ENCODE data around the gene KRT82. TPM values are rescaled to one million over a fixed set of nuclear protein-coding genes. Genes with fewer than 3 reads are reported as not detected.
A peak's percentile ranks its signal among the peaks of the same experiment; 100 is the strongest.

KRT82 gene
- total RNA-seq, 4 donors from 2014 or later = not detected

- Histone ChIP-seq H3K27me3 (no peaks in the 10 kb centered on the region), H3K9me3 (no peaks in the 10 kb centered on the region), H3K4me1 (no peaks in the 10 kb centered on the region), H3K36me3 (no peaks in the 10 kb centered on the region), H3K4me3 (no peak overlapping the region), H3K27ac (no peak overlapping the region)
- intact Hi-C loops (cut with DNase I; ENCODE audit: low total_unique reads) = no loop called here
- DNase-seq = no peak
- in situ Hi-C loops (cut with MboI; ENCODE audit: low pct_ligation_motif_present in 1 of 4, low pct_unique_long_range_greater_than_20kb in 1 of 4, low sequenced_read_pairs in 3 of 4) = loop anchor here (10.0 to 25.0 kb wide), 3 partner anchors 107 to 589 kb away; no protein-coding TSS in a partner anchor
- TF ChIP-seq POLR2AphosphoS5 (IDR thresholded peaks at IDR 0.05) = no peak
- no peak for TF ChIP-seq EP300 (IDR thresholded peaks at IDR 0.05; ENCODE audit: low read depth)
- no peak for TF ChIP-seq POLR2A (IDR thresholded peaks at IDR 0.05)
- TF ChIP-seq, protein P1, sequence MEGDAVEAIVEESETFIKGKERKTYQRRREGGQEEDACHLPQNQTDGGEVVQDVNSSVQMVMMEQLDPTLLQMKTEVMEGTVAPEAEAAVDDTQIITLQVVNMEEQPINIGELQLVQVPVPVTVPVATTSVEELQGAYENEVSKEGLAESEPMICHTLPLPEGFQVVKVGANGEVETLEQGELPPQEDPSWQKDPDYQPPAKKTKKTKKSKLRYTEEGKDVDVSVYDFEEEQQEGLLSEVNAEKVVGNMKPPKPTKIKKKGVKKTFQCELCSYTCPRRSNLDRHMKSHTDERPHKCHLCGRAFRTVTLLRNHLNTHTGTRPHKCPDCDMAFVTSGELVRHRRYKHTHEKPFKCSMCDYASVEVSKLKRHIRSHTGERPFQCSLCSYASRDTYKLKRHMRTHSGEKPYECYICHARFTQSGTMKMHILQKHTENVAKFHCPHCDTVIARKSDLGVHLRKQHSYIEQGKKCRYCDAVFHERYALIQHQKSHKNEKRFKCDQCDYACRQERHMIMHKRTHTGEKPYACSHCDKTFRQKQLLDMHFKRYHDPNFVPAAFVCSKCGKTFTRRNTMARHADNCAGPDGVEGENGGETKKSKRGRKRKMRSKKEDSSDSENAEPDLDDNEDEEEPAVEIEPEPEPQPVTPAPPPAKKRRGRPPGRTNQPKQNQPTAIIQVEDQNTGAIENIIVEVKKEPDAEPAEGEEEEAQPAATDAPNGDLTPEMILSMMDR (IDR thresholded peaks at IDR 0.05) = no peak
- WGBS, 2 donors (ENCODE audit: low coverage in 1 of 2) = 78 to 86% methylated on average over 1 of the region's 1 CpG
These were observed 8.0 kb downstream of the KRT82 start for GRCh38 chr12:52398176-52398575.

- Histone ChIP-seq H3K27ac (no peak overlapping the region), H3K27me3 (no peaks in the 10 kb centered on the region), H3K4me1 (peaks cover 0 to 3% (median 0%) of the 10 kb centered on the region in 4 donors), H3K4me3 (no peak overlapping the region), H3K9me3 (no peaks in the 10 kb centered on the region), H3K36me3 (no peaks in the 10 kb centered on the region)
- TF ChIP-seq POLR2AphosphoS5 (IDR thresholded peaks at IDR 0.05) (no peak), POLR2A (IDR thresholded peaks at IDR 0.05) (no peak), EP300 (IDR thresholded peaks at IDR 0.05; ENCODE audit: low read depth) (no peak)
- TF ChIP-seq, protein P1 (IDR thresholded peaks at IDR 0.05) = no peak
- intact Hi-C loops (cut with DNase I; ENCODE audit: low total_unique reads) (no loop called here), in situ Hi-C loops (cut with MboI; ENCODE audit: low pct_ligation_motif_present in 1 of 4, low pct_unique_long_range_greater_than_20kb in 1 of 4, low sequenced_read_pairs in 3 of 4) (loop anchor here (10.0 to 25.0 kb wide), 3 partner anchors 108 to 591 kb away; no protein-coding TSS in a partner anchor)
- DNase-seq = no peak
- 71 to 84% methylated on average over 2 to 8 of the region's 8 CpGs for WGBS, 2 donors (ENCODE audit: low coverage in 1 of 2)
These were observed 9.5 kb downstream of the KRT82 start for GRCh38 chr12:52396656-52397055.

GRCh38 chr12:52395761-52396434, 10.2 kb downstream of the KRT82 start:
- no peaks in the 10 kb centered on the region for H3K9me3 ChIP-seq
- no peaks in the 10 kb centered on the region for H3K27me3 ChIP-seq
- peak; percentile 28 for DNase-seq
- no peaks in the 10 kb centered on the region for H3K36me3 ChIP-seq
- no peak for TF ChIP-seq POLR2AphosphoS5 (IDR thresholded peaks at IDR 0.05)
- TF ChIP-seq, protein P1 (IDR thresholded peaks at IDR 0.05) = peak; percentile 14 to 39 (median 29)
- in situ Hi-C loops (cut with MboI; ENCODE audit: low pct_ligation_motif_present in 1 of 4, low pct_unique_long_range_greater_than_20kb in 1 of 4, low sequenced_read_pairs in 3 of 4) = loop anchor here (10.0 to 25.0 kb wide), 3 partner anchors 109 to 591 kb away; no protein-coding TSS in a partner anchor
- 13 to 70% methylated on average over 3 to 20 of the region's 20 CpGs for WGBS, 2 donors (ENCODE audit: low coverage in 1 of 2)
- H3K4me3 ChIP-seq = no peak overlapping the region
- H3K27ac ChIP-seq = no peak overlapping the region
- intact Hi-C loops (cut with DNase I; ENCODE audit: low total_unique reads) = no loop called here
- peaks cover 0 to 5% (median 0%) of the 10 kb centered on the region in 4 donors for H3K4me1 ChIP-seq

GRCh38 chr12:52394836-52395405, 11.2 kb downstream of the KRT82 start:
- in situ Hi-C loops (cut with MboI; ENCODE audit: low pct_ligation_motif_present in 1 of 4, low pct_unique_long_range_greater_than_20kb in 1 of 4, low sequenced_read_pairs in 3 of 4) = loop anchor here (10.0 to 25.0 kb wide), 3 partner anchors 110 to 592 kb away; no protein-coding TSS in a partner anchor
- intact Hi-C loops (cut with DNase I; ENCODE audit: low total_unique reads) = no loop called here
- TF ChIP-seq, protein P1 (IDR thresholded peaks at IDR 0.05) = no peak
- TF ChIP-seq POLR2A (IDR thresholded peaks at IDR 0.05) = no peak
- no peak for TF ChIP-seq POLR2AphosphoS5 (IDR thresholded peaks at IDR 0.05)
- TF ChIP-seq EP300 (IDR thresholded peaks at IDR 0.05; ENCODE audit: low read depth) = no peak
- H3K9me3 ChIP-seq = no peaks in the 10 kb centered on the region
- peaks cover 0 to 5% (median 0%) of the 10 kb centered on the region in 4 donors for H3K4me1 ChIP-seq
- H3K27me3 ChIP-seq = no peaks in the 10 kb centered on the region
- no peaks in the 10 kb centered on the region for H3K36me3 ChIP-seq
- no peak for DNase-seq
- H3K4me3 ChIP-seq = no peak overlapping the region
- 79 to 100% methylated on average over 3 to 13 of the region's 13 CpGs for WGBS, 2 donors (ENCODE audit: low coverage in 1 of 2)
- H3K27ac ChIP-seq = no peak overlapping the region

Data from transverse colon (tissue), 4 donors.